Colonic mucosa (tissue), 4 donors: ENCODE data around the gene SPATA16. TPM values are rescaled to one million over a fixed set of nuclear protein-coding genes. Genes with fewer than 3 reads are reported as not detected.

Experiments
- DNase-seq: peaks from one replicate; pipeline ENCODE4 v3.0.0-alpha.2; 2020
- H3K27ac ChIP-seq: fragments of 200-600 bp; one replicate; pipeline ENCODE4 v1.8.0; 2021
- H3K27me3 ChIP-seq: fragments of 200-600 bp; one replicate; pipeline ENCODE4 v1.8.0; 2021
- H3K36me3 ChIP-seq: fragments of 200-600 bp; one replicate; pipeline ENCODE4 v1.8.0; 2021
- H3K4me1 ChIP-seq: fragments of 200-600 bp; one replicate; pipeline ENCODE4 v1.8.0; 2021; ENCODE audit warnings: mild to moderate bottlenecking
- H3K4me3 ChIP-seq: fragments of 200-600 bp; one replicate; pipeline ENCODE4 v1.8.0; 2021
- H3K9ac ChIP-seq, 2 donors: one replicate each; pipeline ENCODE4 v1.7.0; 2013; ENCODE audit warnings: control low read depth in 2 of 2, low read depth in 2 of 2, low read length in 2 of 2
- H3K9me3 ChIP-seq: fragments of 200-600 bp; one replicate; pipeline ENCODE4 v1.8.0; 2021
- CTCF ChIP-seq: fragments of 200-600 bp; IDR thresholded peaks from one replicate; pipeline ENCODE4 v1.8.0; 2022; ENCODE audit warnings: antibody characterized with exemption, mild to moderate bottlenecking
- intact Hi-C: fragments of 100-400 bp; cut with DNase I; formaldehyde crosslinking; loops from one replicate; pipeline ENCODE4 v1.14.1; 2022
- total RNA-seq, 2 donors: library from RNA; stranded (reverse); fragmentation: NEBNext Ultra II Directional in 1 of 2; extraction: Animal tissue kit (Norgen Biotek cat#: 25700) in 1 of 2; gene quantifications; one replicate each; pipeline ENCODE4 v1.2.1, GENCODE V29; 2021
- donor health status: healthy.
- donor health status: DM: no; HTN: no; CAD: no.
- donor health status: DM: no; HTN: no; CAD: no.

SPATA16 gene
- total RNA-seq, 2 donors from 2014 or later: not detected

GRCh38 chr3:172991424-172991996 is 149.5 kb downstream of the SPATA16 start:
- no peaks in the 10 kb centered on the region for H3K36me3 ChIP-seq
- H3K27me3 ChIP-seq: no peaks in the 10 kb centered on the region
- no peak overlapping the region for H3K4me3 ChIP-seq
- intact Hi-C loops: no loop called here
- H3K27ac ChIP-seq: no peak overlapping the region
- no peak overlapping the region for H3K9ac ChIP-seq
- H3K4me1 ChIP-seq: no peaks in the 10 kb centered on the region
- no peak for DNase-seq
- H3K9me3 ChIP-seq: no peaks in the 10 kb centered on the region
- no peak for TF ChIP-seq CTCF

- no peak for DNase-seq
- Histone ChIP-seq H3K27ac (no peak overlapping the region), H3K36me3 (no peaks in the 10 kb centered on the region), H3K4me3 (no peak overlapping the region), H3K4me1 (no peaks in the 10 kb centered on the region), H3K27me3 (no peaks in the 10 kb centered on the region), H3K9me3 (no peaks in the 10 kb centered on the region), H3K9ac (no peak overlapping the region)
- no peak for TF ChIP-seq CTCF
- intact Hi-C loops: no loop called here
Observed at GRCh38 chr3:172989373-172989772, 151.7 kb downstream of the SPATA16 start.

GRCh38 chr3:172987273-172987672 is 153.8 kb downstream of the SPATA16 start:
- Histone ChIP-seq H3K27ac (no peak overlapping the region), H3K4me1 (no peaks in the 10 kb centered on the region), H3K36me3 (no peaks in the 10 kb centered on the region), H3K27me3 (no peaks in the 10 kb centered on the region), H3K4me3 (no peak overlapping the region), H3K9ac (no peak overlapping the region), H3K9me3 (no peaks in the 10 kb centered on the region)
- intact Hi-C loops: no loop called here
- no peak for DNase-seq
- TF ChIP-seq CTCF: no peak

- no peak for TF ChIP-seq CTCF
- no peak for DNase-seq
Observed at GRCh38 chr3:172984914-172985313, 156.1 kb downstream of the SPATA16 start.

GRCh38 chr3:172982736-172983364 is 158.2 kb downstream of the SPATA16 start:
- no peaks in the 10 kb centered on the region for H3K36me3 ChIP-seq
- no peak overlapping the region for H3K4me3 ChIP-seq
- no peak for TF ChIP-seq CTCF

More at GRCh38 chr3:172984914-172985313, 156.1 kb downstream of the SPATA16 start:
- Histone ChIP-seq H3K9ac (no peak overlapping the region), H3K4me3 (no peak overlapping the region), H3K9me3 (no peaks in the 10 kb centered on the region), H3K4me1 (no peaks in the 10 kb centered on the region), H3K27me3 (no peaks in the 10 kb centered on the region), H3K27ac (no peak overlapping the region), H3K36me3 (no peaks in the 10 kb centered on the region)
- intact Hi-C loops: no loop called here

More at GRCh38 chr3:172982736-172983364, 158.2 kb downstream of the SPATA16 start:
- H3K27ac ChIP-seq: no peak overlapping the region
- no peak overlapping the region for H3K9ac ChIP-seq
- intact Hi-C loops: no loop called here
- no peaks in the 10 kb centered on the region for H3K9me3 ChIP-seq
- DNase-seq: no peak
- H3K4me1 ChIP-seq: no peaks in the 10 kb centered on the region
- no peaks in the 10 kb centered on the region for H3K27me3 ChIP-seq
